ENCODE measurements around the gene ADAM21. TPM values are rescaled to one million over a fixed set of nuclear protein-coding genes. Genes with fewer than 3 reads are reported as not detected.

Gene ADAM21
- total RNA-seq, 1 experiment from 2014 or later = not detected

GRCh38 chr14:70454731-70455130, 2.8 kb downstream of the ADAM21 start:
- no peak overlapping the region for H2BK15ac ChIP-seq (ENCODE audit: low read depth, low read length)
- H2BK5ac ChIP-seq (ENCODE audit: insufficient read length, low read length) = no peak overlapping the region
- no peaks in the 10 kb centered on the region; the same call in none of the 2 replicates for H3K27me3 Mint-ChIP-seq (ENCODE audit: low read depth)
- H3K36me3 Mint-ChIP-seq (ENCODE audit: insufficient read depth in 1 of 3, low read depth in 3 of 3) = no peaks in the 10 kb centered on the region
- no peak overlapping the region for H3K4me3 Mint-ChIP-seq
- H3K27ac Mint-ChIP-seq = no peak overlapping the region
- no peaks in the 10 kb centered on the region for H3K23me2 ChIP-seq (ENCODE audit: insufficient read length, low read depth, low read length, poor library complexity, severe bottlenecking)
- no peak overlapping the region for H4K8ac ChIP-seq (replicated peaks; ENCODE audit: insufficient read length, low read depth, low read length)
- H2AFZ ChIP-seq (ENCODE audit: low read length) = no peak overlapping the region
- no peaks in the 10 kb centered on the region for H3K4me1 ChIP-seq (ENCODE audit: insufficient read depth, low read length)
- no peaks in the 10 kb centered on the region for H3K9me3 ChIP-seq (ENCODE audit: control insufficient read depth, low read depth, low read length)
- DNase-seq = no peak
- H2BK12ac ChIP-seq (ENCODE audit: insufficient read length, low read depth, low read length) = no peak overlapping the region
- no peak overlapping the region for H3K4me2 ChIP-seq (ENCODE audit: insufficient read depth, insufficient read length, low read length)
- no peak overlapping the region for H2BK20ac ChIP-seq (ENCODE audit: low read depth, low read length, poor library complexity, severe bottlenecking)
- H3T11ph ChIP-seq (ENCODE audit: low read length) = no peak overlapping the region
- H3K9ac ChIP-seq (ENCODE audit: extremely low read depth, insufficient read length, low read length) = no peak overlapping the region
- H3K23ac ChIP-seq (ENCODE audit: insufficient read length, low read depth, low read length) = no peak overlapping the region
- WGBS (ENCODE audit: extremely low coverage, insufficient read length, low lambda C conversion rate) = no CpG with 5 or more reads among the region's 1 CpG
- no peak overlapping the region for H2AK5ac ChIP-seq (ENCODE audit: insufficient read length, low read length)
- H3K56ac ChIP-seq (ENCODE audit: insufficient read length, low read depth, low read length) = no peak overlapping the region
- H2BK120ac ChIP-seq (ENCODE audit: low read depth, low read length, poor library complexity, severe bottlenecking) = no peak overlapping the region
- H3K14ac ChIP-seq (ENCODE audit: insufficient read depth, low read length) = no peak overlapping the region
- no peak overlapping the region for H4K91ac ChIP-seq (ENCODE audit: insufficient read length, low read depth, low read length)
- no peaks in the 10 kb centered on the region for H3K79me2 ChIP-seq (ENCODE audit: insufficient read depth, low read length)
- peaks cover 3% of the 10 kb centered on the region in 2 experiments for H3K4me1 Mint-ChIP-seq
- TF ChIP-seq CTCF (conservative IDR thresholded peaks at IDR 0.05) = no peak
- H3K79me1 ChIP-seq (ENCODE audit: insufficient read depth, low read depth, low read length, poor library complexity, severe bottlenecking) = no peaks in the 10 kb centered on the region
- H3K9me3 Mint-ChIP-seq = no peaks in the 10 kb centered on the region
- no peaks in the 10 kb centered on the region for H4K20me1 ChIP-seq (ENCODE audit: control insufficient read depth, insufficient read depth, insufficient read length)
- no peak overlapping the region for H4K5ac ChIP-seq (ENCODE audit: insufficient read length, low read depth, low read length)
- no peak overlapping the region for H3K18ac ChIP-seq (ENCODE audit: insufficient read length, low read depth, low read length)
- no peak overlapping the region for H3K27ac ChIP-seq (ENCODE audit: insufficient read length, low read depth, low read length)
- no peak overlapping the region for H3K4ac ChIP-seq (ENCODE audit: low read depth, low read length)
- H3K27me3 ChIP-seq (ENCODE audit: insufficient read depth, low read length) = no peaks in the 10 kb centered on the region
